ENCODE data around the gene COL7A1. TPM values are rescaled to one million over a fixed set of nuclear protein-coding genes. Genes with fewer than 3 reads are reported as not detected.

COL7A1 gene
- total and polyA plus RNA-seq, 2 experiments from 2014 or later: 4.0 to 7.9 TPM

GRCh38 chr3:48614044-48614443 is 18.9 kb upstream of the COL7A1 start:
- H3K36me3 ChIP-seq (ENCODE audit: insufficient read depth): peaks cover 7% of the 10 kb centered on the region
- no peaks in the 10 kb centered on the region for H3K27me3 ChIP-seq (ENCODE audit: insufficient read depth)
- no peak overlapping the region for H2AFZ ChIP-seq
- no peak overlapping the region for H3K27ac ChIP-seq (ENCODE audit: low read depth)
- ATAC-seq: no peak
- Mint-ChIP-seq H3K4me3 (no peak overlapping the region; the same call in 2 of the 3 replicates), H3K36me3 (ENCODE audit: low read depth) (peaks cover 43% of the 10 kb centered on the region), H3K27me3 (ENCODE audit: insufficient read depth, low read depth, poor library complexity) (peaks cover 16% of the 10 kb centered on the region), H3K9me3 (peaks cover 31% of the 10 kb centered on the region), H3K27ac (no peak overlapping the region), H3K4me1 (peaks cover 2% of the 10 kb centered on the region; the same call in 1 of the 3 replicates)
- H3K4me1 ChIP-seq (ENCODE audit: insufficient read depth): peaks cover 8% of the 10 kb centered on the region
- H3K4me3 ChIP-seq: no peak overlapping the region
- H3K79me2 ChIP-seq (replicated peaks; ENCODE audit: insufficient read depth): peaks cover under 1% of the 10 kb centered on the region
- H3F3A ChIP-seq (replicated peaks; ENCODE audit: low read depth): peaks cover 20% of the 10 kb centered on the region
- H3K9me2 ChIP-seq (ENCODE audit: insufficient read depth): no peaks in the 10 kb centered on the region
- TF ChIP-seq STAT1 (IDR thresholded peaks at IDR 0.05; ENCODE audit: unreplicated experiment): no peak
- no peak for TF ChIP-seq ETS1 (IDR thresholded peaks at IDR 0.05)
- TF ChIP-seq NANOG (IDR thresholded peaks at IDR 0.05; ENCODE audit: borderline replicate concordance): no peak
- TF ChIP-seq CREB1 (CRISPR knock-in tag; IDR thresholded peaks at IDR 0.05; ENCODE audit: low read depth): no peak
- no peak for TF ChIP-seq REST (IDR thresholded peaks at IDR 0.05; ENCODE audit: unreplicated experiment)
- no peak for TF ChIP-seq ZNF462 (CRISPR knock-in tag; IDR thresholded peaks at IDR 0.05)
- TF ChIP-seq POLR2AphosphoS5 (IDR thresholded peaks at IDR 0.05; ENCODE audit: low read depth): no peak
- no peak for TF ChIP-seq ZNF114 (CRISPR knock-in tag; IDR thresholded peaks at IDR 0.05)
- TF ChIP-seq EZH2 (IDR thresholded peaks at IDR 0.05; ENCODE audit: low read depth, unreplicated experiment): no peak
- no peak for TF ChIP-seq CTCF (conservative IDR thresholded peaks at IDR 0.05; ENCODE audit: low read depth in 2 of 2)
- no peak for TF ChIP-seq ZNF331 (CRISPR knock-in tag; IDR thresholded peaks at IDR 0.05; ENCODE audit: low read depth)
- no peak for TF ChIP-seq EZH2phosphoT487 (IDR thresholded peaks at IDR 0.05; ENCODE audit: unreplicated experiment)
- TF ChIP-seq JUNB (IDR thresholded peaks at IDR 0.05; ENCODE audit: unreplicated experiment): no peak
- H3K4me2 ChIP-seq: no peak overlapping the region
- no peak for DNase-seq (ENCODE audit: low spot score)
- H4K20me1 ChIP-seq (replicated peaks; ENCODE audit: insufficient read depth): no peaks in the 10 kb centered on the region
